ENCODE data around the gene SORBS1. TPM values are rescaled to one million over a fixed set of nuclear protein-coding genes. Genes with fewer than 3 reads are reported as not detected.

Gene SORBS1
- total RNA-seq, 2 experiments from 2014 or later, result 0.13 to 0.70 TPM

GRCh38 chr10:95454940-95455339 lies 106.2 kb downstream of the SORBS1 start:
- no peak overlapping the region for H3K4me3 Mint-ChIP-seq
- ATAC-seq (no peak), DNase-seq (no peak)
- H3K27ac Mint-ChIP-seq, result no peak overlapping the region
- intact Hi-C loops (cut with micrococcal nuclease), result no loop called here
- no peaks in the 10 kb centered on the region for H3K9me3 Mint-ChIP-seq
- no peaks in the 10 kb centered on the region for H3K36me3 Mint-ChIP-seq (ENCODE audit: low read depth)
- ChIA-PET POLR2A (no interaction called here), CTCF (interaction anchor here (1.1 kb wide), 2 partner anchors 9 to 80 kb away, joined by 3 to 6 read pairs; no protein-coding TSS in a partner anchor)
- H3K27me3 Mint-ChIP-seq, result peaks cover 4% of the 10 kb centered on the region
- H3K4me1 Mint-ChIP-seq (ENCODE audit: low read depth), result no peaks in the 10 kb centered on the region
- TF ChIP-seq, protein P1, sequence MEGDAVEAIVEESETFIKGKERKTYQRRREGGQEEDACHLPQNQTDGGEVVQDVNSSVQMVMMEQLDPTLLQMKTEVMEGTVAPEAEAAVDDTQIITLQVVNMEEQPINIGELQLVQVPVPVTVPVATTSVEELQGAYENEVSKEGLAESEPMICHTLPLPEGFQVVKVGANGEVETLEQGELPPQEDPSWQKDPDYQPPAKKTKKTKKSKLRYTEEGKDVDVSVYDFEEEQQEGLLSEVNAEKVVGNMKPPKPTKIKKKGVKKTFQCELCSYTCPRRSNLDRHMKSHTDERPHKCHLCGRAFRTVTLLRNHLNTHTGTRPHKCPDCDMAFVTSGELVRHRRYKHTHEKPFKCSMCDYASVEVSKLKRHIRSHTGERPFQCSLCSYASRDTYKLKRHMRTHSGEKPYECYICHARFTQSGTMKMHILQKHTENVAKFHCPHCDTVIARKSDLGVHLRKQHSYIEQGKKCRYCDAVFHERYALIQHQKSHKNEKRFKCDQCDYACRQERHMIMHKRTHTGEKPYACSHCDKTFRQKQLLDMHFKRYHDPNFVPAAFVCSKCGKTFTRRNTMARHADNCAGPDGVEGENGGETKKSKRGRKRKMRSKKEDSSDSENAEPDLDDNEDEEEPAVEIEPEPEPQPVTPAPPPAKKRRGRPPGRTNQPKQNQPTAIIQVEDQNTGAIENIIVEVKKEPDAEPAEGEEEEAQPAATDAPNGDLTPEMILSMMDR (IDR thresholded peaks at IDR 0.05), result no peak

GRCh38 chr10:95454356-95454755 lies 106.8 kb downstream of the SORBS1 start:
- no peak for DNase-seq
- H3K4me3 Mint-ChIP-seq, result no peak overlapping the region
- H3K36me3 Mint-ChIP-seq (ENCODE audit: low read depth), result no peaks in the 10 kb centered on the region
- H3K27me3 Mint-ChIP-seq, result peaks cover 3% of the 10 kb centered on the region
- no peaks in the 10 kb centered on the region for H3K9me3 Mint-ChIP-seq
- no peak overlapping the region for H3K27ac Mint-ChIP-seq
- POLR2A ChIA-PET, result no interaction called here
- no peaks in the 10 kb centered on the region for H3K4me1 Mint-ChIP-seq (ENCODE audit: low read depth)
- TF ChIP-seq, protein P1 (IDR thresholded peaks at IDR 0.05), result no peak
- ATAC-seq, result no peak
- intact Hi-C loops (cut with micrococcal nuclease), result no loop called here
- CTCF ChIA-PET, result interaction anchor here (1.1 kb wide), 1 partner anchor 79 kb away, joined by 3 read pairs; no protein-coding TSS in a partner anchor

DNA sequence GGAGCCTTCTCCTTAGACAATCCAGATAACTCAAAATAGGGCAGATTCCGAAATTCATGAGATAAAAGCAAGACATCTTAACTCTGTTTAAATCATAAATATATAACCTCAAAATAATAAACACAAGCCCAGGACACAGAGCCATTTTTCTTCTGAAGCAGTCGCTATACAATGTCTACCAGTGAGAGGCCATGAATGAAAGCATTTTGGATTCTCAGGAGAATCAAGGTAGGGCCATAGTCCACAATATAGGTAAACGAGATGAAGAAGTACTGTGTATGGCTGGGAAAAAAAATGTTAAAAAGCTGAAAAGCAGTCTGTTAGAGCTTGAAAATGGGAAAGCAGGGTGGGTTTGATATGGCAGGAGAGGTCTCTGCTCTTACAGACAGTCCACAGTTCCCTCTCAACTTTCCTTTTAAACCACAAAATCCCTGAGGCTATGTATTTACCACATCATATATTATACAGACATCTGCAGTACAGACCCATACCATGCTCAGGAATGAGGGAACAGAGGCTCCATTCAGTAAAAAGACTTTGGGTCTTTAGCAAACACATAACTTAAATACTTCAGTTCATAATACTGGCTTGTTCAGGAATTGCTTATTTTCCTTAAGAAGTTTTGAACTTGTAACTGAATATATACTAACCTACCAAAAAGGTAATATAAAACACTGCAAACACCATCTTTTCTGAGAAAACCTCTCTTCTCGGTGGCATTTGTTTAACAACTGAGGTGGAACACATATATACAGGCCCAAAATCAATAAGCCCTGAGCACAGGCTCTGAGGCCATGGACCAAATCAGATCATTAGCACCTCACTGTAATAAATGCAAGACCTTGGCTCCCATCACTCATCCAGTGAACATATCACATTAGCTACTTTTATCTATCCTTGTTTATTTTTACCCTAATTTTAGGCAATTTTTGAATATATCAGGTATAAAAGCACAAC lies 109.3 kb downstream of the SORBS1 start:
- Mint-ChIP-seq H3K27me3 (peaks cover 6% of the 10 kb centered on the region), H3K36me3 (ENCODE audit: low read depth) (no peaks in the 10 kb centered on the region), H3K27ac (no peak overlapping the region), H3K4me1 (ENCODE audit: low read depth) (no peaks in the 10 kb centered on the region), H3K9me3 (no peaks in the 10 kb centered on the region), H3K4me3 (no peak overlapping the region)
- DNase-seq (no peak), ATAC-seq (no peak)
- ChIA-PET CTCF (interaction anchor here (0.8 to 3.2 kb wide), 2 partner anchors 21 to 143 kb away, joined by 3 to 16 read pairs; no protein-coding TSS in a partner anchor), POLR2A (no interaction called here)
- intact Hi-C loops (cut with micrococcal nuclease), result no loop called here
- TF ChIP-seq, protein P1 (IDR thresholded peaks at IDR 0.05), result no peak

DNA sequence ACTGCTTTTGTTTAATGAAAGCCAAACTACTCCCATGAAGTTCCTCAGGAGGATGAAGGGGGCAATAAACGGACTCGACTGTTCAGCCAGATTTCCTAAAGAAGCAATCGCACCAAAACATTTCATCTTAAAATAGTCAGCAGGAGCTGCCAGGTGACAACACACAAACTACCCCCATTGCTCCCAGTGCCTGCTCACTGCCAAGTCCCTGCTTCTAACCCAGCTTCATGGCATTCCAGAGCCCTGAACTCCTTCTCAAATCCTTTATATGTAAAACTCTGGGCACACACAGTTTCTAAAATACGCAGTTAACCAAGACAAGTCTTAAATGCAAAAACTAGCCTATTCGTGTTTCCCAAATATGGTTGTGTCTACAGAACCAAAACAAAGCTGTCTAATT lies 110.0 kb downstream of the SORBS1 start:
- no peak for ATAC-seq
- Mint-ChIP-seq H3K4me3 (no peak overlapping the region), H3K36me3 (ENCODE audit: low read depth) (no peaks in the 10 kb centered on the region), H3K27me3 (peaks cover 6% of the 10 kb centered on the region), H3K9me3 (no peaks in the 10 kb centered on the region), H3K4me1 (ENCODE audit: low read depth) (no peaks in the 10 kb centered on the region), H3K27ac (no peak overlapping the region)
- TF ChIP-seq, protein P1 (IDR thresholded peaks at IDR 0.05), result no peak
- ChIA-PET CTCF (interaction anchor here (3.2 kb wide), 1 partner anchor 20 kb away, joined by 16 read pairs; no protein-coding TSS in a partner anchor), POLR2A (no interaction called here)
- DNase-seq, result no peak
- intact Hi-C loops (cut with micrococcal nuclease), result no loop called here

DNA sequence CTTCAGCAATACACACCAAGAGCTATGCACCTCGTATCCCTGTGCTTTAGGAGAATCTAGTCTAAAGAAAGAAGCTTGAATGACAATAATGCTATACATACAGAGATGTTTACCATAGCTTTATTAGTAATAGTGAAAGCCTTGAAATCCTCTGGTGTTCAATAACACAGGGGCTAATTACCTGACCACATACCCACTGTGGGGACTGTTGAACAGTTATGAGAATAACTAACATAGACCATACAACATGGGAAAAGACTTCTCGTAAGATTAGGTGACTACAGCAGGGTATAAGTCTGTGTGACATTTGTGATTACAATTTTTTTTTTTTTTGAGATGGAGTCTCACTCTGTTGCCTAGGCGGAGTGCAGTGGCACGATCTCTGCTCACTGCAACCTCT lies 111.0 kb downstream of the SORBS1 start:
- Mint-ChIP-seq H3K4me3 (no peak overlapping the region), H3K27ac (no peak overlapping the region), H3K4me1 (ENCODE audit: low read depth) (no peaks in the 10 kb centered on the region), H3K9me3 (no peaks in the 10 kb centered on the region), H3K27me3 (peaks cover 5% of the 10 kb centered on the region), H3K36me3 (ENCODE audit: low read depth) (no peaks in the 10 kb centered on the region)
- ATAC-seq (no peak), DNase-seq (no peak)
- ChIA-PET CTCF (interaction anchor here (3.2 kb wide), 1 partner anchor 19 kb away, joined by 16 read pairs; no protein-coding TSS in a partner anchor), POLR2A (no interaction called here)
- intact Hi-C loops (cut with micrococcal nuclease), result no loop called here
- TF ChIP-seq, protein P1 (IDR thresholded peaks at IDR 0.05), result no peak
